Measurements from ENCODE around the gene WDFY2.
A peak's percentile ranks its signal among the peaks of the same experiment; 100 is the strongest.

WDFY2 gene

GRCh38 chr13:51731759-51732158 lies 147.5 kb downstream of the WDFY2 start:
- DNase-seq, result no peak

- DNase-seq, result peak in 2 of 56 donors; percentile 8 to 14
These were observed 149.4 kb downstream of the WDFY2 start for GRCh38 chr13:51733374-51734298.

GRCh38 chr13:51734786-51735185 lies 150.5 kb downstream of the WDFY2 start:
- no peak for DNase-seq

- DNase-seq, result no peak
These were observed 153.3 kb downstream of the WDFY2 start for GRCh38 chr13:51737609-51738008.

GRCh38 chr13:51738226-51738905 lies 154.1 kb downstream of the WDFY2 start:
- no peak for DNase-seq

- no peak for DNase-seq
These were observed 154.9 kb downstream of the WDFY2 start for GRCh38 chr13:51739027-51739764.

GRCh38 chr13:51740698-51741097 lies 156.4 kb downstream of the WDFY2 start:
- DNase-seq, result no peak

- no peak for DNase-seq
These were observed 157.8 kb downstream of the WDFY2 start for GRCh38 chr13:51742031-51742430.

GRCh38 chr13:51742611-51743010 lies 158.3 kb downstream of the WDFY2 start:
- no peak for DNase-seq

GRCh38 chr13:51745243-51745642 lies 161.0 kb downstream of the WDFY2 start:
- DNase-seq, result no peak

GRCh38 chr13:51746802-51747201 lies 162.5 kb downstream of the WDFY2 start:
- DNase-seq, result no peak

GRCh38 chr13:51747438-51748434 lies 163.5 kb downstream of the WDFY2 start:
- DNase-seq, result no peak

GRCh38 chr13:51756651-51757050 lies 172.4 kb downstream of the WDFY2 start:
- no peak for DNase-seq

GRCh38 chr13:51758691-51759090 lies 174.4 kb downstream of the WDFY2 start:
- DNase-seq, result no peak

- no peak for DNase-seq
These were observed 175.0 kb downstream of the WDFY2 start for GRCh38 chr13:51759240-51759639.

GRCh38 chr13:51760592-51760991 lies 176.3 kb downstream of the WDFY2 start:
- peak in 54 of 56 donors; percentile 16 to 90 (median 72) for DNase-seq

- peak in 2 of 56 donors; percentile 29 to 35 for DNase-seq
These were observed 177.5 kb downstream of the WDFY2 start for GRCh38 chr13:51761643-51762350.

GRCh38 chr13:51763486-51763885 lies 179.2 kb downstream of the WDFY2 start:
- DNase-seq, result no peak

GRCh38 chr13:51764184-51765141 lies 180.2 kb downstream of the WDFY2 start:
- DNase-seq, result peak in 45 of 56 donors; percentile 13 to 84 (median 50)
